RWPE1 (cell line): Measurements from ENCODE around the gene ISL1.

Experiments used
- CTCF ChIA-PET: fragments of 350-600 bp; sonication (Branson Sonifier 250); formaldehyde crosslinking; extraction: SDS; loops from one replicate; lab custom pipeline; 2021; lab: Yijun Ruan, JAX
- POLR2A ChIA-PET: fragments of 400-600 bp; formaldehyde crosslinking; extraction: SDS; loops from one replicate; lab custom pipeline; 2020; ENCODE audit warnings: antibody characterized with exemption; ENCODE audit not compliant: low non-redundant PET; lab: Yijun Ruan, JAX
- DNase-seq: peaks from one replicate; pipeline ENCODE4 v3.0.0; 2012; ENCODE audit warnings: low spot score
- H3K27ac ChIP-seq: fragments of 450-650 bp; 2 replicates; pipeline ENCODE4 v1.5.1; 2017
- CTCF ChIP-seq: fragments of 450-650 bp; conservative IDR thresholded peaks from 2 replicates; pipeline ENCODE4 v1.5.1; 2017; ENCODE audit warnings: low read depth, mild to moderate bottlenecking

ISL1 gene

DNA sequence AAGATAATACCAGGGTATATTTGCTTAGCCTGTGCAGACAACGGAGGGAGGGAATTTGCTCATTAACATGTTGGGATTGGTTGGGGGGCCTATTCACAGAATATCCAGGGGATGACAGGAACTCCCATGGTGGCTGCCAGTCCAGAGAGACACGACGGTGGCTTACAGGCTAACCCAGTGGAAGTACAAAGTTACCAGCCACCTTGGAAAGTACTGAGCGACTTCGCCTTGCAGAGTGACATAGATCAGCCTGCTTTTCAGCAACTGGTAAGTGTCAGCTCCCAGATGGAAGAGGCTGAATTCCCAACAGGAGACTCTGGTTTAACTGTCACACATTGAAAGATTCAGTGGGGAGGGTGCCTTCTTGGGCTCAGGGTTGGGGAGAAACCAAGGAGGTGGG is 7.9 kb downstream of the ISL1 start:
- CTCF ChIA-PET, result interaction anchor here (0.7 kb wide), 1 partner anchor 434 kb away, joined by 3 read pairs; no protein-coding TSS in a partner anchor
- DNase-seq, result no peak
- TF ChIP-seq CTCF, result no peak
- H3K27ac ChIP-seq, result no peak overlapping the region
- POLR2A ChIA-PET, result no interaction called here

DNA sequence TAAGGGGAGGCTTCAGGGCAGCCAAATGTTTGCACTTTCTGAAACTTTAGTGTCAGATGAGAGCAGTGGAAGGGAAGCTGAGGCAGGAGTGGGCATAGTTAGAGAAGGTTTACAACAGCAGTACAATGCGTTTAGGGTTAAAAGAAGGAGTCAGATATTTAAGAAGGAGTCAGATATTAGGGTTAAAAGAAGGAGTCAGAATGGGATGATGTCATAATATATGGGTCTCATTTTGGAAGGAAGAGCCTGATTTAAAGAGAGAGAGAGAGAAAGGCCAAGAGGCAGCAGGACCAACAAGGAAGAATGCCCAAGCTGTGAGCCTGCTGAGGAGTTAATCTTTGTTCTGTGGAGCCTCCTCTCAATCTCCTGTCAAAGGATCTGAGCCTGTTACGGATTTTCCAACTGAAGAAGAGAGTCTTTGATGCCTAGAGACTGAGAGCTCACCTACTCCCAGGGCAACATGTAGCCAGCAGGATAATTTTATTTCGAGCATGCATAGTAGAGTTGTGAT is 9.5 kb downstream of the ISL1 start:
- POLR2A ChIA-PET, result interaction anchor here (0.7 to 0.8 kb wide), 2 partner anchors 9 to 19 kb away, joined by 3 read pairs; partner anchors contain the start of gene ISL1
- no peak overlapping the region for H3K27ac ChIP-seq
- TF ChIP-seq CTCF, result no peak
- CTCF ChIA-PET, result interaction anchor here (0.9 kb wide), 1 partner anchor 12 kb away, joined by 5 read pairs; no protein-coding TSS in a partner anchor
- no peak for DNase-seq

DNA sequence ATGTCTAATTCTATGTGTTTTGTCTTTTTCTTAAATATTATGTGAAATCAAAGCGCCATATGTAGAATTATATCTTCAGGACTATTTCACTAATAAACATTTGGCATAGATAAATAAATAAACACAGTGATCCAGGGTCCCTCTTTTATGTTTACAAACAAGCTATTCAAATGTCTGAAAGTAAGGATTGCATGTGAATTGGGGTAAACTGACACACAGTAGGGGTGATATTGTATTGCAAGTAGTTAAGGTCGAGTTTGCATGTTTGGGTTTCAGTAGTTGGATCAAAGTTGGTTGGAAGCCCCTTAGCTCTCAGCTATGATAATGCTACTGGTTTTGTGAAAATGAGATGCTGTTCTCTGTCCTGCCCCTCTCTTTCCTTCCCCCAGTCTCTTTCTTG is 11.4 kb downstream of the ISL1 start:
- ChIA-PET POLR2A (no interaction called here), CTCF (no interaction called here)
- no peak for TF ChIP-seq CTCF
- no peak overlapping the region for H3K27ac ChIP-seq
- no peak for DNase-seq

DNA sequence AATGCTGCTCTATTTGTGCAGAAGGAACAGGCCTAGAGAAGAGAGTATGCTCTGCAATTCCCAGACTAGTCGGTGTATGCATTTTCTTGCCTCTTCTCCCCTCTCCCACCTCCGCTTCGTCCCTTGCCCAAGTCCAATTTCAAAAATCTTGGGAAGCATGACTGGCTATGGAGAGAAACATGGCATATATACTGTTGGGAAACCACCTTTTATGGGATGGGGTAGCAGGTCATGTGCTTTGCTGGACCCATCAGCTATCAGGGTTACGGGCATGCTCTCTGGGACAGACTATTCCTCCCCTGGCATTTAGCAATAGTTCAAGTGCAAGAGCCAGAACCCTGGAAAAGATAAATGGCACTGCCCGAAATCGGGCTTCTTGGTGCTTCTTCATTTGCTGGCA is 12.0 kb downstream of the ISL1 start:
- TF ChIP-seq CTCF, result no peak
- POLR2A ChIA-PET, result no interaction called here
- H3K27ac ChIP-seq, result no peak overlapping the region
- CTCF ChIA-PET, result no interaction called here
- no peak for DNase-seq

DNA sequence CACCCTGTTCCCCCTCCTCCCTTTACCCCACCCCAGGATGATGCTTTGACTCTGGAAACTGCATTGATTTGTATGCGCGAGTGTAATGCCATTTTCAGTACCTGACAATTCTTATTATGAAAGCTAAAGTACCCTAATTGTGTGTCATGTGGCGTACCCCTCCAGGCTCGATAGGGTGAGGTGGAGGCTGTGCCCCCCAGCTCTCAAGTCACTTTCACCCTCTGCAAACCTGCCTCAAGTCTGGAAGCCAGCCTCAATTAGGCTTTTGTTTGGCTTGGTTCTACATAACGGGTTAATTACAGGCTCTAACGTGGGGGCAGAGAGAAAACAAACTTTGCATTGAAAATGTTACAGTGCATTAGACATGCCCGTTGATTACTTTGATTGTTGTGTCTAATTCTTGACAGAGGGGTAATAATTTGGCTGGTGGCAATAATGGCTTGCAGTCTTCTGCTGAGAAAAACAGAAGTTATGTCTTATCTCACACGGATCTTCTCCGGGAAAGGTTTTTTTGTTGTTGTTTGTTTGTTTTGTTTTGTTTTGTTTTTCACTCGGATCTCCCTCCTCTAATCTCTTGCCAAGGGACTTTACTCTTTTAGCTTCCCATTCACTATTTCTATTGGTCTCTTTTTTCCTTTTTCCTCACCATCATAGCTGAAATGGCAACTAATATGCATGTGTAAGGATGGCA is 12.6 kb downstream of the ISL1 start:
- TF ChIP-seq CTCF, result no peak
- DNase-seq, result no peak
- H3K27ac ChIP-seq, result no peak overlapping the region
- POLR2A ChIA-PET, result no interaction called here
- CTCF ChIA-PET, result no interaction called here

DNA sequence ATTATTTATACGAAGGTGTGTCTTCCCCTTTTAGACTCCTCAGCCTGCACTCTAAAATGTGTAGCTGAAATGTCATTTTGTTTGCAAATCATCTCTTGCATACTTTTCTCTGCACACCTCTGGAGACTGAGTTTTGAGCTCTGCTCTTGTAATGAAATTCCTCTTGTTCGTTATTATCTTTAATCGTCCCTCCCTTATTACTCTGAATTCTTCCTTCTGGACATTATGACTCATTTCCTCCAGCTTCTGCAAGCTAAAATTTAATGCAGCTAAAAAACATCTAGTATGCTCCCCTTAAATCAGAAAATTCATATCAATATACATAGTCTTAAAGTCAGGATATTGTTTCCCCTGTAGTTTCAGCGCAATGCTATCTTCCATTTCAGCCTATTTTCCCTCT is 13.5 kb downstream of the ISL1 start:
- ChIA-PET POLR2A (no interaction called here), CTCF (no interaction called here)
- peak; percentile 40 for DNase-seq
- TF ChIP-seq CTCF, result no peak
- H3K27ac ChIP-seq, result no peak overlapping the region
